Non-pigmented ciliary epithelial cell (primary cell): Measurements from ENCODE around the gene ZNF789.
"Not testable (repeated sequence)": the region's sequence is repeated elsewhere in the genome, so short reads cannot be mapped to it uniquely, and the experiment has no call there.

ENCODE experiments used
- DNase-seq: peaks from one replicate; pipeline ENCODE4 v3.0.0-alpha.2; 2010; ENCODE audit warnings: low read depth

ZNF789 gene

GRCh38 chr7:99472561-99473314 is at the start of gene ZNF789:
Gene ZNF789 (plus strand): TSS chr7:99472890. CDS start chr7:99476457, 3,567 bp downstream.
- DNase-seq: peak; percentile 73

GRCh38 chr7:99424932-99425730 is 47.6 kb upstream of the ZNF789 start:
- DNase-seq: no peak

- no peak for DNase-seq
These were observed 43.6 kb upstream of the ZNF789 start for GRCh38 chr7:99428972-99429566.

GRCh38 chr7:99429756-99430155 is 42.9 kb upstream of the ZNF789 start:
- no peak for DNase-seq

GRCh38 chr7:99431756-99432540 is 40.7 kb upstream of the ZNF789 start:
- DNase-seq: not testable (repeated sequence)

GRCh38 chr7:99433158-99433557 is 39.5 kb upstream of the ZNF789 start:
- no peak for DNase-seq

GRCh38 chr7:99437946-99438572 is 34.6 kb upstream of the ZNF789 start:
- DNase-seq: no peak

- peak; percentile 73 for DNase-seq
These were observed 33.9 kb upstream of the ZNF789 start, which contains the start of the genes CPSF4 and PTCD1 for GRCh38 chr7:99438573-99439480. Gene CPSF4 (plus strand): TSS chr7:99438943. CDS start chr7:99439083, 140 bp downstream. Gene PTCD1 (minus strand): TSS chr7:99438798. CDS start chr7:99435242, 3,556 bp downstream.

- DNase-seq: no peak
These were observed 32.5 kb upstream of the ZNF789 start for GRCh38 chr7:99440195-99440594.

- no peak for DNase-seq
These were observed 26.6 kb upstream of the ZNF789 start for GRCh38 chr7:99446096-99446495.

GRCh38 chr7:99447943-99448342 is 24.7 kb upstream of the ZNF789 start:
- DNase-seq: no peak

GRCh38 chr7:99448855-99449254 is 23.8 kb upstream of the ZNF789 start:
- no peak for DNase-seq

GRCh38 chr7:99449326-99449725 is 23.4 kb upstream of the ZNF789 start:
- DNase-seq: no peak

- no peak for DNase-seq
These were observed 20.8 kb upstream of the ZNF789 start for GRCh38 chr7:99451936-99452335.

GRCh38 chr7:99452541-99452940 is 20.1 kb upstream of the ZNF789 start:
- no peak for DNase-seq

- DNase-seq: no peak
These were observed 19.6 kb upstream of the ZNF789 start for GRCh38 chr7:99453105-99453504.

- DNase-seq: no peak
These were observed 16.8 kb upstream of the ZNF789 start for GRCh38 chr7:99455874-99456273.

GRCh38 chr7:99456288-99456687 is 16.4 kb upstream of the ZNF789 start:
- DNase-seq: no peak

GRCh38 chr7:99457050-99457649 is 15.5 kb upstream of the ZNF789 start:
- no peak for DNase-seq
